ENCODE results near the gene SPDEF.

The SPDEF gene

DNA sequence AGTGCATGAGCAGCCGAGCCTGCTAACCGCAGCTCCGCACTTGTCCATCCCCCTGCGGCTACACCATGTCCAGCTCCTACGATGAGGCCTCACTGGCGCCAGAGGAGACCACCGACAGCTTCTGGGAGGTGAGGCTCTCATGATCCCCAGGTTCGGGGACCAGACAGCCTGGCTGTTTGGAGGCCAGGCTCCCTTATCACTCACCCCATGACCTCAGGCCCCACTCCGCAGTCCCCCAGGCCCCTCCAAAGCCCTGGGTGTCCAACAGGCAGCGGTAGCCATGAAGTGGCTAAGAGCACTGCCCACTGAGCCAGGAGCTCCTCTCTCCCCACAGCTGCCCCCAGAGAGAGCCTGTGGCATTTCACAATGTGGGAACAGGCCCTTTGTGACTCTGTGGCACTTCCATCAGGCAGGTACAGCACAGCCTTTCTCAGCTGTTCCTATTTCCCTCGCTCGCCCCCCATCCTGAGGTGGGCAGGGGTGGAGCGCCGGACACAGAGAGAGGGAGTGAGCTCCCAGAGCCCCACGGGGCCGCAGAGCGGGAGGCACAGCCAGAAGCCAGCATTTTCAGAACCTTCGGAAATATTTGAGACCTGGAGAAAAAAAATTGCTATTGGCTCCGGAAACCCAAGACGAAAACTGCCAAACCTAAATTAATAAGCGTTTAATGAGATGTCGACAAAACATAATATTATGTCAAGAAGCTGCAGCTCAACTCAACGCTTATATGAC, 29.7 kb downstream of the SPDEF start:
- DNase-seq = no peak

GRCh38 chr6:34525431-34526175, 30.5 kb downstream of the SPDEF start:
- no peak for DNase-seq

DNA sequence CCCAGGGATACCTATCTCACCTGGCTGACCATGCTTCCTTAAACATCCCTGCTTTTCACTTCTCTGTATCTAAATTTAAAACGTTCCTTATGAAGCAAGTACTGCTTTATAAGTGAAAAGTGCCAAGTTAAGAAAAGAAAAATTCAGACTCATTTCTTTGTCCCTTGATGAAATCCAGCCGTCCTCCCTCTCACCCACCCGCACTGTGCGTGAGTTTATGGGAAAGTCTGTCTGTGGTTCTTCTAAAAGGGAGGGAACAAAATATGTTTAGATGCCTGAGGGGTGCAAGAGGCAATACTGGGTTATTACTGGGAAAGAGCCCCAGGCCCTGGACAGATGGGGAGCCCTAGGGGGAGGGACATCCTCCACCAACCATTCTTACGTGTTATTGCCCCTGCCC, 31.2 kb downstream of the SPDEF start:
- DNase-seq = no peak

DNA sequence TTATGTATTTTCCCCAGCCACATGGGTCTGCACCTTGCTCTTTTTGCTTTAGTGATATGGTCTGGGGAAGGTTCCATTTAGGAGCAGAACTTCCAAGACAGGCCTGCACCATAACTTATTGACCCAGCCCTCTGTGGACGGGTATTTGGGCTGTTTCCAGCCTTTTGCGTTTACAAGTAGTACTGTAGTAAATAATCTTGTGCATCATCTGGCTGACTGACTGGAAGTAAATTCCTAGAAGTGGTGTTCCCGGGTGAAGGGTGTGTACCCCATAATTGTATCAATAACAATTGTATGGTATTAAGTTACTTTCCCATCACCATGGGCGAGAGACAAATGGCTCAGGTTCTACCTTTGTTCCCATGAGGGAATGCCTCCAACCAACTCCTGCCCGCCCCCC, 31.6 kb downstream of the SPDEF start:
- no peak for DNase-seq

DNA sequence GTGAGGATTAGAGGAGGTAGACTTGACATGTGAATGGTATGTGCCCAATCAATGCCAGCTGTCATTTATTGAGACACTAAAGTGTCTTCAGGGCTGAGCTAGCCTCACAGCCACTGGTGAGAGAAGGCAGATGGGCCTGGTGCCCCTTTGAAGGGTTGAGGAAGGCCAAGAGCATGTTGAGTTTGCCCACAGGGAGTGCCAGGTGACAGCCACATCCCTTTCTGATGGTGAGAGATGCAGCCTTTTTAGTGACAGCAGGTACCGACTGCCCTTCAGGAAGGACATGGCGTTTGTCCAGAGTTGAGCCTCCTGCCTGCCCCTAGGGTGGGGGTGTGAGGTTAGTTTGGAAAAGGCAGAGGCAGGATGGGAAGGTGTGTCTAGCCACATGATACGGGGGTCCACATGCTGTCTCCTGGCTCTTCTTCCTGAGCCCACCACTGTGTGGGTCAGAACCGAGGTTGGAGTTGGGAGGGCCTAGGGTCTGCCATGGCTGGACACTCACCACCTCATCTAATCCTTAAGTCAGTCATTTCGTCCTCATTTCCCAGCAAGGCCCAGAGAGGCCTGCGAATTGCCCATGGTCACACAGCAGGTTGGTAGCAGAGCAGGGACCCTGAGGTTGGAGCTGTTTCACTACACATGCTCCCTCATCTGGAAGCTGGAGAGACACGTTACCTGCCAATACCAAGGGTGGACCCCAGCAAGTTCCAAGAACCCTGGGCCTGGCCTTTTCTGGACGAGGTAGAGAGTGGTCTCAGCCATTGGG, 32.5 kb downstream of the SPDEF start:
- DNase-seq = no peak

DNA sequence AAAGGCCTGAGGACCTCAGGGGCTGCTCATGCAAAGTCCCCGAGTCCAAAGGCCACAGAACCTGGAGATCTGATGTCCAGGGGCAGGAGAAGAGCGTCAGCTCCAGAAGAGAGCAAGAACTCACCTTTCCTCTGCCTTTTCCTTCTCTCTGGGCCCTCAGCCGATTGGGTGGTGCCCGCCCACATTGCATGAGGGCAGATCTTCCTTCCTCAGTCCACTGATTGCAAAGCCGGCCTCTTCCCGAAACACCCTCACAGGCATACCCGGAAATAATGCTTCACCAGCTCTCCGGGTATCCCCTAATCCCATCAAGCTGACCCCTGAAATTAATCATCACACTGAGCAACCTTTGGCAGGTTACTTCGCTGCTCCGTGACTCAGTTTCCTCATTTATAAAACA, 33.4 kb downstream of the SPDEF start:
- no peak for DNase-seq

DNA sequence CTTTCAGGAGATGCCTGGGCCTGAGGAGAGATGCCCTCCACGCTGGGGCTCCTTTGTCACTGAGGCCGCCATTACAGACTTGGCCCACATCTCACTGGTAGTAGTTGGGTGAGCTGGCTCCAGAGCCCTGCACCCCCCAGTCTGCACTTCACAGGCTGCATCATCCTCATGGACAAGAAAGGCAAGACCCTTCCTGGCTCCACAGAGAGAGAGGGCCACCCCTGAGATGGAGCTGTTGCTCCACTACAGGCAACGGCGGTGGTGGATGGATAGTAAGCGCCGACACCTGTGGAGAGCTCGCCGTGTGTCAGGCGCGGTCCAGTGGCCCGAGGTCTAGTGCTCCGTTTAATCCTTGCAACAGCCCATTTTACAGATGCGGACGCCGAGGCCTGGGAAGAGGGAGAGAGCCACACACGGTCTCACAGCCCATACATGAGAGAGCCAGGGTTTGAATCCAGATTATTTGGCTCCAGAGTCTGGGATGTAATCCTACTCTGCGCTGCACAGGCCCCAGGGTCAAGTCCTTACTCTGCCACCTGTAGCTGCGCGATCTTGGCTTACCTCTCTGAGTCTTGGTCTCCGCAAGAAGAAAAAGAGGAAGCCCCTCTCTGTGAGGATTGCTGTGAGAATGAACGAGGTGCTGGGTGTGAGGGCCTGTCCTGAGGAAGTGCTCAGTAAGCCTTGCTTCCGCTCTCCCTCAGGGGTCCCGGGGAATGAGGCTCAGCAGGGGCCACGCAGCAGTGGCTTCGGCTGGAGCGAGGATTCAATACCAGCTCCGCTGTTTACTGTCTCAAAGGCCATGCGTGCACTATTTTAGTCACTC, 34.5 kb downstream of the SPDEF start:
- no peak for DNase-seq

DNA sequence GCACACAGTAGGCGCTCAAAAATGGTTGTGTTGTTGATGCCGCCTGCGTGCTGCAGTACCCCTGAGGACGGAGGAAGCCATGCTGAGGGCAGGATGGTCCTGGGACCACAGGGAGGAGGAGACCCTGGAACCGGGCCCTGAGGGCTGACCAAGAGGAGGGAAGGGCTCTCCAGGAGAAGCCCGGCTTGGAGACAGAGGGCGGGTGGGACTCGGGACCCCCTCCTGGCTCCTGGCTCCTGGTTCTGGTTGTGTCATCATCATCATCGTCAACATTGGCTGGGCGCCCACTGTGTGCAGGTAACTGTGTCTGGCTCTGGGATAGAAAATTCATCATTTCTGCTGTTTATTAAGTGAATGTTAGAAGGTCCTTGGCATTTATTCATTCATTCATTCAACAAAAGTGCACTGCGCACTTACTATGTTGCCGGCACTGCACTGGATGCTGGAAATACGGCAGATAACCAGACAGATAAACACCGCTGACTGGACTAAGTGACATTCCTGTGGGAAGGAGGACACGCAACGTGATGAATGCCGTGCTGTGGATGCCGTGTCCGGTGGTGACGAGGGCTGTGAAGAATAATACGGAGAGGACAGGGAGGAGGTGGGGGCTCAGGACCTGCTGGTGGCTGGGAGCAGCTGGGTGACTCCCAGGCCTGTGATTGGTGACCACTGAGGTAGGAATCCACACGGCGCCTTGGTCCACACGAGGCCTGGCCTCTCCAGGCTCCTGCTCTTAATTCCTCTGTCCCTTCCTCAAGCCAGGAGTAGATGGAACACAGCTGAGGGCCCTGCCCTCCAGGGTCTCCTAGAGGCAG, 35.3 kb downstream of the SPDEF start:
- DNase-seq = no peak

- no peak for DNase-seq
Observed at GRCh38 chr6:34519971-34520644, 36.0 kb downstream of the SPDEF start.

- no peak for DNase-seq
Observed at GRCh38 chr6:34518669-34519365, 37.3 kb downstream of the SPDEF start.

DNA sequence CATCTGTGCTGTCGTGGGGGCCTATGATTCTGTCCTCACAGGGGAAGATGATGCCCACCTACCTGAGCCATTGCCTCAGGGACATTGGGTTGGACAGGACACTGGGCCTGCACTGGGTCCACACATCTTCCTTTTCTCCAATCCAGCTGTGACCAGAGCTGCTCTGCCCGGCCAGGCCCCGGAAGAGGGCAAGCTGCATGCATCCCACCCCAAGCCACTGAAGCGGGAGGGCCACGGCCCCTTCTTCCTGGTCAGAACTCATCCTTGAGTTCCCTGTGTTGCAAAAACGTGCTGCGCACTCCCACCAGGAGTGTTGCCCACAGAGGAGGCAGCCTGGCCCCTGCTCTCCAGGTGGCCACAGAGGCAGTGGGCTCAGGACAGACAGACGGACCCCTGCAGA, 38.2 kb downstream of the SPDEF start:
- DNase-seq = no peak

GRCh38 chr6:34517461-34517881, 38.7 kb downstream of the SPDEF start:
- no peak for DNase-seq

GRCh38 chr6:34516391-34517324, 39.5 kb downstream of the SPDEF start:
- DNase-seq = no peak

DNA sequence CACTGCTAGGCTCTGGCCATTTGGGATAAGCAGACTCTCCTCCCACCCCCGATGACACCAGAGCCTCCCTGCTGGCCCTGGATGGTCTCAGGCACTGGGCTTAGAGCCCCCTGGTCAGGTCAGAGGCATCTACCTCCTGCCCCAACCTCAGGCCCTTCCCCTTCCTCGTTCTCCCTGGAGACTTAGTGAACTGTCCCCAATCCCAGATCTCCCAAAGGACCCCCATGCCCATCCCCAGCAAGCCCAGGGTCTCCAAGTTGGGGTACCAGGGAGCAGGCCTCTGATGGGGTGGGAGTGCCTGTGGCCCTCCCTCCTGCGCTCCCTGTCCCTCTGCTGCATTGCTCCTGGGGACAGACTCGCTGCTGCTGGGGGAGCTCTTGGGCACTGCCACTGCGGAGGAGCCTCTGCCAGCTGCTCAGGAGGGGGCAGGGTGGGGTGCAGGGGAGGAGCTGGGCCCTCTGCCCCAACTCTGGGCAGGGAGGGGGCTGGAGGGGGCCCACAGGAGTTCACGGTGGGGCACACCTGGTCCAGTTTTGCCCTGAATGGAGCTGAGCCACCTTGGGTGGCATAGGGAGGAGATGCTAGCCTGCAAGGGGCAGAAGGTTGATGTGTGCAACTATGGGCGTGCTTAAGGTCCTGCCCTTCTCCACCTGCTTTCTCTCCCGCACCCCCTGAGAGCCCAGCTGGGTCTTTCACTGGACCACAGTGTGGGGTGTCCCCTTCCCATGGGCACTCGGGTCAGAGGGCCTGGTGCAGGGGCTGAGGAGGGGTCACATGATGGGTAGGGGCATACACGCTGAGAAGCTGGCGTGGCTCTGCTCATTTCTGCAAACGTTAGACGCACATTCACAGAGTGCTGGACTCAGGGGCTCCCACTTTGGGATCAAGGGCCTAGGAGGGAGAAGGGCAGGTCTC, 40.4 kb downstream of the SPDEF start:
- DNase-seq = no peak

DNA sequence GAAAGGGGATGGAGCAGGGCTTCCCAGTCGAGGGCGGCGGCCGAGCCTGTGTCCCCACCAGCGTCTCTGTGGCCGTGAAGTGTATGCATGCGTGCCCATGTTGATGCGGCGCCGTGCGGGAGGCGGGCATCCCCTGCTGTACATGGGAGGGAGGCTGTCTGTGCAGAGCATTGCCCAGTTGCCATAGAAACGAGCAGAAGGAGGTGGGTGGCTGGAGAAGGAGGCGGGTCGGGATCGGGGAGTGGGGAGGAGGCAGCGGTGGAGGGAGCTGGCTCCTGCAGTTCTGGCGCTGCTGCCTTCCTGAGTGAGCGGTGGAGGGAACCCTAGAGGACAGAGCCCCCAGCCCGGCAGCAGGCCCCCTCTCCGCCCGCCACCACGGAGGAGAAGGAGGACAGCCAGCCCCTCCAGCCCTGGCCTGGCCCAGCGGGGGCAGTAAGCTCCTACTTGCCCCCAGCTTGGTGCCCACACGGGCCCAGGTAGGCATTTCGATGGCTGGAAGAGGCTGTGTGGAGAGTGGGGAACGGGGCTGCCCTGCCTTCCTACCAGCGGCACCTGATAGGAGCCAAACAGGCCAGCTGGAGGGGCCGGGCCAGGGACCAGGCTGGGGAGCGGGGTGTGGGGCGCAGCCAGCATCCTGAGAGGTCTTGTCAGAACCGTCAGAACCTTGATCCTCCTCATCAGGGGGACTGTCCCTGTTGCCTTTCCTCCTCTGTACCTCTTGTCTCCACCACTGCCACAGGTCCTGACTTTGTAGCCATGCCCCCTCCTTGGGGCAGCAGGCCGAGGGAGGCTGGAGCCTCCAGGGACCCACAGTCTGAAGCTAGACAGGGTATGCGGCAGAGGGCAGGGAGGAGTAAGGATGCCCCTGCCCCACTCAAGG, 41.3 kb downstream of the SPDEF start:
- no peak for DNase-seq

DNA sequence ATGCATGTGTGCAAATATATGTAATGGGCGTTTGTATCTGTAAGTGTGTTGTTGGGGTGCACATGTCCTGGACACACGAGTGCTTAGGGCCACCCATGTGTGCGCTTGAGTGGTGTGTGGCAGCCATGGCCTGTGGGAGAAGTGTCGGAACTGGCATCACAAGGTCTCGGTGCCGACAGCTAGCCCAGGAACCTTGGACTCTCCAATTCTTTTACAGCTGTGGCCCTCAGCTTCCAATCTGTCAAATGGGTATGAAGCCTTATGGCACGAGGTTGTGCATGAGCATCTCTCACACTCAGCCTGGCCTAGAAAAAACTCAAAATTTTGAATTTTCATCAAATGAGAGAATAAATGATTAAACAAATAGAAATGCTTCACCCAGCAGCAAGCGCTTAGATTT, 42.0 kb downstream of the SPDEF start:
- DNase-seq = no peak

DNA sequence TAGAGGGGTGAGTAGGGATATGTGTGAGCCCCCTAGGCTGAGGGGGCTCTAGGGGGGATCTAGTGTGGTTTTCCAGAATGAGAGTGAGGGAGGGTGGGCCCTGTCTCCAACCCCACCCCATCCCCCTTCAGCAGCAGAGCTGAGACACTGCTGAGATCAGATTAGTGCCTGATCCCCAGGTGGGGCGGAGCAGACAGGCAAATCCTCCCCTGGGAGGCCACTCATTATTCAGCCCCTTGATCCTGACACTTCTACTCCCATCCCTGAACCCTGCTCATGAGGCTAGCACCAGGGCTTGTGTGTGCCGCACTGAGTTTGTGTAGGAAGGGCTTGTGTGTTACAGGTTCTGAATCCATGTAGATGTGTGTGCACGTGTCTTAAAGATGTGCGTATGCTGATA, 42.5 kb downstream of the SPDEF start:
- DNase-seq = no peak

DNA sequence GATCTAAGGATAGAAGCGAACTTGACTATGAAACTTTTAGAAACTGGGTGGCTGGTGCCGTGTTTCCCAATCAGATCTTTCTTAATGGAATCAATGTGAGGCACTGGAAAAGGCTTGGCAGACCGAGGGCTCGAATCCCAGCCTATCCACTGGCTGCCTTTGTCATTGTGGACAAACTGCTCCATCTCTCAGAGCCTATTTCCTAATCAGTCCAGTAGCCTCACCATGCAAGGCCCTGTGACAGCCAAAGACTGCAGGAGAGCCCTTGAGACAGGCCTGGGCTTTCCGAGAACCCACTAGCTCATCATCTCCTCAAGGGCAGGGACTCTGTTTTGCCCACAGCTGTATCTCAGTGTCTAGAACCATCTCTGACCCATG, 43.4 kb downstream of the SPDEF start:
- no peak for DNase-seq
